ENCODE data around the gene GFRA1.

GRCh38 chr10:116026315-116026714 lies 246.7 kb downstream of the GFRA1 start:
- TF ChIP-seq CTCF (IDR thresholded peaks at IDR 0.05; ENCODE audit: borderline replicate concordance, extremely low read depth, low read length, poor library complexity, severe bottlenecking): no peak
- TF ChIP-seq EZH2 (IDR thresholded peaks at IDR 0.05; ENCODE audit: borderline replicate concordance, low read depth, low read length, severe bottlenecking): no peak
